Progenitor cell of endocrine pancreas (in vitro differentiated cells): ENCODE data around the gene TRIM44. TPM values are rescaled to one million over a fixed set of nuclear protein-coding genes. Genes with fewer than 3 reads are reported as not detected.

Source experiments
- DNase-seq: peaks from one replicate; pipeline ENCODE4 v3.0.0; 2021; ENCODE audit warnings: low spot score; ENCODE audit not compliant: unreplicated experiment
- H3K27ac Mint-ChIP-seq: 2 replicates; pipeline ENCODE4 v1.8.0; 2021; ENCODE audit warnings: mild to moderate bottlenecking, moderate library complexity, mixed read lengths
- H3K27me3 Mint-ChIP-seq: 2 replicates; pipeline ENCODE4 v1.8.0; 2021; ENCODE audit warnings: mixed read lengths
- H3K36me3 Mint-ChIP-seq: 2 replicates; pipeline ENCODE4 v1.8.0; 2022; ENCODE audit warnings: mixed read lengths; ENCODE audit not compliant: insufficient read depth
- H3K4me1 Mint-ChIP-seq: 2 replicates; pipeline ENCODE4 v1.8.0; 2021; ENCODE audit warnings: low read depth, mixed read lengths
- H3K4me3 Mint-ChIP-seq: 2 replicates; pipeline ENCODE4 v1.8.0; 2021; ENCODE audit warnings: low read depth, mild to moderate bottlenecking, moderate library complexity, mixed read lengths
- H3K9me3 Mint-ChIP-seq: 2 replicates; pipeline ENCODE4 v1.8.0; 2021; ENCODE audit warnings: low read depth, mixed read lengths
- CTCF ChIP-seq: fragments of 200-600 bp; sonication (generic); IDR thresholded peaks from one replicate; pipeline ENCODE4 v1.5.0; 2021; ENCODE audit warnings: antibody characterized with exemption, mild to moderate bottlenecking; ENCODE audit not compliant: unreplicated experiment
- total RNA-seq: library from RNA; stranded (reverse); gene quantifications from 2 replicates; pipeline ENCODE4 v1.2.1, GENCODE V29; 2021

TRIM44 gene
- total RNA-seq, 1 donor from 2014 or later, result 65.1 TPM

GRCh38 chr11:35844579-35844978, 182.0 kb downstream of the TRIM44 start:
- Mint-ChIP-seq H3K9me3 (peaks cover 6% of the 10 kb centered on the region), H3K27ac (no peak overlapping the region), H3K4me1 (no peaks in the 10 kb centered on the region), H3K36me3 (no peaks in the 10 kb centered on the region), H3K4me3 (no peak overlapping the region), H3K27me3 (peaks cover 2% of the 10 kb centered on the region)
- no peak for DNase-seq
- TF ChIP-seq CTCF, result no peak

GRCh38 chr11:35845860-35846259, 183.3 kb downstream of the TRIM44 start:
- H3K27me3 Mint-ChIP-seq, result peaks cover 2% of the 10 kb centered on the region
- no peak for TF ChIP-seq CTCF
- H3K4me3 Mint-ChIP-seq, result no peak overlapping the region
- no peaks in the 10 kb centered on the region for H3K4me1 Mint-ChIP-seq
- DNase-seq, result no peak
- H3K9me3 Mint-ChIP-seq, result no peaks in the 10 kb centered on the region
- H3K36me3 Mint-ChIP-seq, result no peaks in the 10 kb centered on the region
- no peak overlapping the region for H3K27ac Mint-ChIP-seq

GRCh38 chr11:35846874-35847273, 184.3 kb downstream of the TRIM44 start:
- Mint-ChIP-seq H3K27ac (no peak overlapping the region), H3K27me3 (peaks cover 2% of the 10 kb centered on the region), H3K4me3 (no peak overlapping the region), H3K9me3 (no peaks in the 10 kb centered on the region), H3K36me3 (no peaks in the 10 kb centered on the region), H3K4me1 (no peaks in the 10 kb centered on the region)
- TF ChIP-seq CTCF, result no peak
- DNase-seq, result no peak

GRCh38 chr11:35847473-35847872, 184.9 kb downstream of the TRIM44 start:
- H3K9me3 Mint-ChIP-seq, result no peaks in the 10 kb centered on the region
- no peak overlapping the region for H3K4me3 Mint-ChIP-seq
- H3K27ac Mint-ChIP-seq, result no peak overlapping the region
- H3K27me3 Mint-ChIP-seq, result peaks cover 2% of the 10 kb centered on the region
- no peaks in the 10 kb centered on the region for H3K4me1 Mint-ChIP-seq
- no peak for DNase-seq
- no peaks in the 10 kb centered on the region for H3K36me3 Mint-ChIP-seq
- no peak for TF ChIP-seq CTCF

DNA sequence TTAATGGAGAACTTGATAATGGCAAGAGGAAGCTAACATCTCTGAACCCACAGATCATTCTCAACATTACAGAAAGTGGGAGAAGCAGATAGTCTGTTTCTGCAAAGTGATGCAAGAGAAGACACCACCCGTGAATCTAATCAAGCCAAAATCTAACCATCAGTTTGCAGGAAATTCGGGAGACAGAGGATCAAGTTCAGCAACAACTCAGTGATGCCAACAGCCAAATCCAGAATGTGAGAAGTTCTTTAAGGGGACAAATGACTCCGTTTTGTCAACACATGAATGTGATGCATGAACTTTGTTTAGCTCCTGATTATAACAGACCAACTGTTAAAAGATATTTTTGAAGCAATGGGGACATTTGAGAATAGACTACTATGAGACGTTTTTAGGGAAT, 186.0 kb downstream of the TRIM44 start:
- TF ChIP-seq CTCF, result no peak
- peaks cover 2% of the 10 kb centered on the region for H3K27me3 Mint-ChIP-seq
- DNase-seq, result no peak
- H3K36me3 Mint-ChIP-seq, result no peaks in the 10 kb centered on the region
- no peaks in the 10 kb centered on the region for H3K9me3 Mint-ChIP-seq
- H3K4me3 Mint-ChIP-seq, result no peak overlapping the region
- H3K4me1 Mint-ChIP-seq, result no peaks in the 10 kb centered on the region
- no peak overlapping the region for H3K27ac Mint-ChIP-seq
